ENCODE measurements around the gene ATP8A1.

DNA sequence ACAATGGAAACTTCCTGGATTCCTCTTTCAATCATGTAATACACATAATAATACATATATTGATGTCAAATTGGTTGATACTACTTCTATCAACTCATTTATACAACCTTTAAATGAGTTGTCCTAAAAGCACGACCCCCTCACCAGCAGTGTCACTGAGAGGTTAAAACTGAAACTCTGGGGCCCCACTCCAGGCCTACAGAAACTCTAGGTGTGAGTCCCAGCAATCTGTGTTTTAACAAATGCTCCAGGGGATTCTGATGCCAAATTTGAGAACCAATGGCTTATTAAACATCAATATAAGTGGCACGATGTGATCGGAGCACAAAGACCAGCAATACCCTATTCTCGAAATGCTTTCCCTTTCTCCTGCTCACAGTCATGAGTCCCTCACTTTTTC lies 47.9 kb downstream of the ATP8A1 start:
- TF ChIP-seq POLR2AphosphoS5 (IDR thresholded peaks at IDR 0.05; ENCODE audit: low read depth, low read length) (no peak), POLR2A (IDR thresholded peaks at IDR 0.05; ENCODE audit: low read depth, low read length) (no peak), TAF1 (IDR thresholded peaks at IDR 0.05; ENCODE audit: low read depth, low read length) (no peak)
